Sigmoid colon (tissue), 3 donors: ENCODE data around the gene BLID.

Experiments
- CTCF ChIP-seq, 4 experiments: fragments of 450-650 bp in 3 of 4; fragments of 200-600 bp in 1 of 4; IDR thresholded peaks; one replicate each; pipeline ENCODE4 v1.5.1; 2016 to 2019; ENCODE audit warnings: antibody characterized with exemption in 4 of 4, mild to moderate bottlenecking in 3 of 4, moderate library complexity in 2 of 4
- POLR2A ChIP-seq, 2 donors: fragments of 450-650 bp; IDR thresholded peaks; one replicate each; pipeline ENCODE4 v1.6.1; 2016; ENCODE audit warnings: antibody characterized with exemption in 2 of 2, mild to moderate bottlenecking in 2 of 2, moderate library complexity in 2 of 2

GRCh38 chr11:122126024-122126688 lies 10.1 kb upstream of the BLID start:
- no peak for TF ChIP-seq CTCF (IDR thresholded peaks at IDR 0.05)
- no peak for TF ChIP-seq POLR2A (IDR thresholded peaks at IDR 0.05)
